BJ (cell line): ENCODE measurements around the gene UMAD1. TPM values are rescaled to one million over a fixed set of nuclear protein-coding genes. Genes with fewer than 3 reads are reported as not detected.

Experiments used
- CTCF ChIA-PET: fragments of 350-600 bp; formaldehyde crosslinking; extraction: SDS; loops from one replicate; lab custom pipeline; 2021; ENCODE audit warnings: antibody characterized with exemption, inconsistent platforms; lab: Yijun Ruan, JAX
- POLR2A ChIA-PET: fragments of 300-600 bp; sonication (Branson Sonifier 250); formaldehyde crosslinking; extraction: SDS; loops from one replicate; lab custom pipeline; 2021; ENCODE audit warnings: antibody characterized with exemption; lab: Charles Lee
- DNase-seq: peaks from one replicate; pipeline ENCODE4 v3.0.0-alpha.2; 2011; ENCODE audit warnings: low read depth
- H3K27me3 ChIP-seq: 2 replicates; pipeline ENCODE4 v1.6.0; 2011; ENCODE audit warnings: low read length; ENCODE audit not compliant: control insufficient read depth, insufficient read depth
- H3K36me3 ChIP-seq: 2 replicates; pipeline ENCODE4 v1.5.1; 2011; ENCODE audit warnings: low read length; ENCODE audit not compliant: control insufficient read depth, insufficient read depth
- H3K4me3 ChIP-seq: 2 replicates; pipeline ENCODE4 v1.5.1; 2011; ENCODE audit warnings: low read depth, mild to moderate bottlenecking, control low read depth, low read length
- polyA plus RNA-seq: library from polyadenylated mRNA; depleted of rRNA; stranded (reverse); fragments of >200 nt; gene quantifications from 2 replicates; pipeline ENCODE4 v1.2.3, GENCODE V29; 2011
- TF ChIP-seq, protein P1 (sequence below): IDR thresholded peaks from 2 replicates; pipeline ENCODE4 v1.5.1; 2011; ENCODE audit warnings: low read depth, mild to moderate bottlenecking, control low read depth, inconsistent platforms, low read length, moderate library complexity; ENCODE audit not compliant: insufficient read depth

UMAD1 gene
- polyA plus RNA-seq, 1 experiment = 10.1 TPM

DNA sequence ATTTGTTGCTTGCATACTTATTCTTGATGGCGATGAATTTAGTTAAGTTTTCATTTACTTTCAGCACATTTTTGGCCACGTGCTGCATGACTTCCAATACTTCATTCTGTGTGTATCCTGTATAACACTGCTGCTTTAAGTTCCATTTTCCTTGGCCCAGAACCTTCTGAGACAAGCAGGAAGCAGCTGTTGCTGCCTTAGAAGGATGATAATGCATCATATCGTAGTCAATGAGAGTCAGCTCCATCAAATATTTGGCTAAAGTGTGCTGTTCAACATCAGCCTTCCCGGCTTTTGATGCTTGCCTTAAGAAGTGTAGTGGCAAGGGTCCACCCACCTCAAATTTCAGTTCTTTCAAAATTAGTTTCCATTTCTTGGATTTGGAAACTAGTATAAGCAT is 268.8 kb downstream of the UMAD1 start:
- no peaks in the 10 kb centered on the region for H3K27me3 ChIP-seq
- no peak for DNase-seq
- H3K36me3 ChIP-seq = no peaks in the 10 kb centered on the region
- ChIA-PET CTCF (interaction anchor here (2.2 kb wide), 1 partner anchor 12 kb away, joined by 6 read pairs; no protein-coding TSS in a partner anchor), POLR2A (interaction anchor here (0.6 kb wide), 1 partner anchor 43 kb away, joined by 3 read pairs; no protein-coding TSS in a partner anchor)
- no peak overlapping the region for H3K4me3 ChIP-seq
- TF ChIP-seq, protein P1, sequence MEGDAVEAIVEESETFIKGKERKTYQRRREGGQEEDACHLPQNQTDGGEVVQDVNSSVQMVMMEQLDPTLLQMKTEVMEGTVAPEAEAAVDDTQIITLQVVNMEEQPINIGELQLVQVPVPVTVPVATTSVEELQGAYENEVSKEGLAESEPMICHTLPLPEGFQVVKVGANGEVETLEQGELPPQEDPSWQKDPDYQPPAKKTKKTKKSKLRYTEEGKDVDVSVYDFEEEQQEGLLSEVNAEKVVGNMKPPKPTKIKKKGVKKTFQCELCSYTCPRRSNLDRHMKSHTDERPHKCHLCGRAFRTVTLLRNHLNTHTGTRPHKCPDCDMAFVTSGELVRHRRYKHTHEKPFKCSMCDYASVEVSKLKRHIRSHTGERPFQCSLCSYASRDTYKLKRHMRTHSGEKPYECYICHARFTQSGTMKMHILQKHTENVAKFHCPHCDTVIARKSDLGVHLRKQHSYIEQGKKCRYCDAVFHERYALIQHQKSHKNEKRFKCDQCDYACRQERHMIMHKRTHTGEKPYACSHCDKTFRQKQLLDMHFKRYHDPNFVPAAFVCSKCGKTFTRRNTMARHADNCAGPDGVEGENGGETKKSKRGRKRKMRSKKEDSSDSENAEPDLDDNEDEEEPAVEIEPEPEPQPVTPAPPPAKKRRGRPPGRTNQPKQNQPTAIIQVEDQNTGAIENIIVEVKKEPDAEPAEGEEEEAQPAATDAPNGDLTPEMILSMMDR = no peak

- Histone ChIP-seq H3K36me3 (no peaks in the 10 kb centered on the region), H3K27me3 (no peaks in the 10 kb centered on the region), H3K4me3 (no peak overlapping the region)
- DNase-seq = peak; percentile 40
- ChIA-PET POLR2A (no interaction called here), CTCF (interaction anchor here (0.8 to 1.0 kb wide), 2 partner anchors 17 to 124 kb away, joined by 3 to 4 read pairs; no protein-coding TSS in a partner anchor)
- TF ChIP-seq, protein P1 = no peak
Measured at GRCh38 chr7:7911369-7912123, 271.0 kb downstream of the UMAD1 start.

DNA sequence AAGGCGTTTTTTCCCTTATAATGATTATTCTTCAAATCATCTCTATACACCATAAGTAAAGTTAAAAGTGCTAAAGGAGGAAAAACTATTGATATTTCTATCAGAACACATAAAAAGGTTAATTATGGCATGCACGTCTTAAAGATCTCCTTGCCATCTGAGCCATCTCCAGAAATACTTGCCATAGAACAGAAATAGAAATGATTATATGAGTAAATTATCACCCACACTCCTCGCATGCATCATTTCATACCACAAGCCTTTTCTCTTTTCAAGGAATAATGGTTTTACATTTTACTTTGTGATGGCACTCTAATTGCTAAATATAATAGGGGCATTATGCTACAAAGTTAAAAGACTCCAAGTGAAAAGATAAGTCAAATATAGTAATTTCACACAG is 272.4 kb downstream of the UMAD1 start:
- TF ChIP-seq, protein P1 = no peak
- Histone ChIP-seq H3K36me3 (no peaks in the 10 kb centered on the region), H3K4me3 (no peak overlapping the region), H3K27me3 (no peaks in the 10 kb centered on the region)
- ChIA-PET CTCF (interaction anchor here (0.9 to 1.9 kb wide), 2 partner anchors 12 to 15 kb away, joined by 3 to 7 read pairs; no protein-coding TSS in a partner anchor), POLR2A (no interaction called here)
- no peak for DNase-seq

GRCh38 chr7:7913504-7913903 is 273.0 kb downstream of the UMAD1 start:
- no peaks in the 10 kb centered on the region for H3K27me3 ChIP-seq
- peak; percentile 32 for DNase-seq
- no peak overlapping the region for H3K4me3 ChIP-seq
- ChIA-PET CTCF (interaction anchor here (0.9 to 1.9 kb wide), 2 partner anchors 12 to 14 kb away, joined by 3 to 7 read pairs; no protein-coding TSS in a partner anchor), POLR2A (no interaction called here)
- H3K36me3 ChIP-seq = no peaks in the 10 kb centered on the region
- TF ChIP-seq, protein P1 = no peak

DNA sequence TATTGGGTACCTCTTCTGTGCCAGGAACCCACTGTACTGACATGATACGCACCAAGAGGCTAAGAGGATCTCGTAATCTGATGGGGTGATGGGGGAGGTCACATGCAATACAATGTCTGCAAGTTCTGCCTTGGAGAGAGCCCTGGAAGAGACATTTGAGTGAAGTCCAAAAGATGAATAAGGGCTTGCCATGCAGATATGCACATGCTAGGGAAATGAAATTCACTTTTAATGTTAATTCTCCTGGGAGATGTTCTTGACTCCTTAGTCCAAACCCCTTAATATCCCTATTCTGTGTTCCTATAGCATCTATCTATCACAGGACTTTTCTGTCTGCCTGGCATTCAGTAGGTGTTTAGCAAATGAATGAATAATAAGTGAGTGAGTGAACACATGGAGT is 274.0 kb downstream of the UMAD1 start:
- H3K4me3 ChIP-seq = no peak overlapping the region
- DNase-seq = no peak
- H3K27me3 ChIP-seq = no peaks in the 10 kb centered on the region
- CTCF ChIA-PET = interaction anchor here (1.9 kb wide), 1 partner anchor 13 kb away, joined by 7 read pairs; no protein-coding TSS in a partner anchor
- no peaks in the 10 kb centered on the region for H3K36me3 ChIP-seq
- TF ChIP-seq, protein P1 = no peak
- POLR2A ChIA-PET = no interaction called here
